HG03575 (cell line): ENCODE results near the gene BCAS3.
"Not testable (repeated sequence)": the region's sequence is repeated elsewhere in the genome, so short reads cannot be mapped to it uniquely, and the experiment has no call there.

Experiments used
- ATAC-seq: cut with Tn5 transposase; IDR thresholded peaks from one replicate; pipeline ENCODE4 v1.9.1; 2021; ENCODE audit not compliant: unreplicated experiment, insufficient number of reproducible peaks, low FRiP score; ENCODE audit errors: extremely low read depth

Gene BCAS3

DNA sequence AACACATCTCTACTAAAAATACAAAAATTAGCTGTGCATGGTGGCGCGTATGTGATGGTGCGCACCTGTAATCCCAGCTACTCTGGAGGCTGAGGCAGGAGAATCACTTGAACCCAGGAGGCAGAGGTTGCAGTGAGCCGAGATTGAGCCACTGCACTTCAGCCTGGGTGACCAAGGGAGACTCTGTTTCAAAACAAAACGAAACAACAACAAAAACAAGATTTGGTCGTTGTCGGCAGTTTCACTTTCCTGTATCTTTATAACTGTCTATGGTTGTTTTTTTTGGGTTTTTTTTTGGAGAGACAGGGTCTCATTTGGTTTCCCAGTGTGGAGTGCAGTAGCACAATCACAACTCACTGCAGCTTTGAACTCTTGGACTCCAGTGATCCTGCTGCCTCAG, 8.9 kb upstream of the BCAS3 start:
- not testable (repeated sequence) for ATAC-seq

DNA sequence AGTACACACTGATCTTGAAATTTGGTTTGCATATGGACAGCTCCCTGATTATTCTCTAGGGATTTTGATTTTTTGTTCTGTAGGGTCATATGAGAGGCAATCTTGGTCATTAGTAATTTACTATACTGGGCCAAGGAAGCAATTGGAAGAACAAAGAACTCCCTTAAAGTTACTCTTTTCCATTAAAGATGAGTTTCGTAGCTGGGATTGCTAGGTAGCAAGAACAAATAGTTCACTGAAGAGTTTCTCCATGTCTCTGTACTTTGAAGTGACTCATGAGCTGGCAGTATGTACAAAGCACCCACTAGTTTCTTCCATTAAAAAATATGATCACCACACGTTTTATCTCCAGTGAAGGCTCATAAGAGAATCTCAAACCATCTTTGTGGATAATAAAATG, 6.2 kb upstream of the BCAS3 start:
- ATAC-seq = no peak

DNA sequence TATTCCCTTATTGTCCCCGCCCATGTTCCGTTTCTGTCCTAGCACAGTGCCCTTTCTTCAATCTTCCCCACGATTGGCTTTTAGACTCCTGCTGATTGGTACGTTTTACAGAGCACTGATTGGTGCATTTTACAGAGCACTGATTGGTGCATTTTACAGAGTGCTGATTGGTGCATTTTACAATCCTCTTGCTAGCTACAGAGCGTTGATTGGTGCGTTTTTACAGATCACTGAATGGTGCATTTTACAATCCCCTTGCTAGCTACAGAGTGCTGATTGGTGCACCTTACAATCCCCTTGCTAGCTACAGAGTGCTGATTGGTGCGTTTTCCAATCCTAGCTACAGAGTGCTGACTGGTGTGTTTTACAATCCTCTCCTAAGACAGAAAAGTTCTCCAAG, 3.0 kb upstream of the BCAS3 start:
- not testable (repeated sequence) for ATAC-seq

DNA sequence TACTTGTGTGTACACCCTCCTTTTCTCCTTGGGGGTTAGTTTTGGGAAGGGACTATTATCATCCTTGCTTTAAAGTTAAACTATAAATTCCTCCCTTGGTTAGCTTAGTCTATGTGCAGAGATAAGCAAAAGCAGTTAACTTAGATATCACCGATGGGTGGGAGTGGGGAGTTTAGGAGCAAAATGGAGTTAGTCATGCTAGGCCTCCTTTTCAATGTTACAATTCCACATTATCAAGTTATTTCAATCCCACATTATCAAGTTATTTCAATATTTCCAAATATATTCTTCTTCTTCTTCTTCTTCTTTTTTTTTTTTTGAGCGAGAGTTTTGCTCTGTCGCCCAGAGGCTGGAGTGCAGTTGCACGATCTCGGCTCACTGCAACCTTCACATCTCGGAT, 1.7 kb upstream of the BCAS3 start:
- no peak for ATAC-seq

DNA sequence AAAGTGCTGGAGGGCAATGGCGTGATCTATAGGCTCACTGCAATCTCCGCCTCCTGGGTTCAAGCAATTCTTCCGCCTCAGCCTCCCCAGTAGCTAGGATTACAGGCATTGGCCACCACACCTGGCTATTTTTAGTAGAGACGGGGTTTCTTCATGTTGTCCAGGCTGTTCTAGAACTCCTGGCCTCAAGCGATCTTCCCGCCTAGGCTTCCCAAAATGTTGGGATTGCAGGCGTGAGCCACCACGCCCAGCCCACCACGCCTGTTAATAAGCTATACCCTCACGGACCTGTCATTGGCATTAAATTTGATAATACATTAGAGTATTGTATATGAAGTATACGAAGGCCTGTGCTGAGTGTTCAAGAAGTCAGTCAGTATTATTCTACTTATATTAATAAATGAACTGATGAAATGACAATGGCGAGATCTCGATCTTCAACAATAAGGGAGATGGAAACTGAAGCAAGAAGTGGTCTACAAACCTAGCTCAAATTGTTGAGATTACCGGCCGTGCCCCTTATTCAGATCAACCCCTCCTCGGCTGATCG, 818 bp upstream of the BCAS3 start:
- ATAC-seq = no peak

DNA sequence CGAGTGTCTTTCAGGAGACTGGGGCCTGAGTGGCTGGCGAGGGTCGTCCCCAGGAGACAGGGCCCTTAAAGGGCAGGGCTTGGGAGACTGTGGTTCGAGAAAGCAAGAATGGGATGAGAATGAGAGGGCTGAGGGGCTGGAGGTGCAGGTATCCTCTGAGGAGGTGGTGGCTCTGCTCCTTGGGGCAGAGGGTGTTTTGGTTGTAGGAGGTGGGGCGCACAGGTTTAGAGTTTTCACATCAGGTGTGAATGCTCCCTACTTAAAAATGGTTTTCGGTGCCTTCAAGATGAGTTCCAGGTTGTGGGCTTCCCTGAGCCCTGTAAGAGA, 430 bp downstream of the BCAS3 start:
- no peak for ATAC-seq

DNA sequence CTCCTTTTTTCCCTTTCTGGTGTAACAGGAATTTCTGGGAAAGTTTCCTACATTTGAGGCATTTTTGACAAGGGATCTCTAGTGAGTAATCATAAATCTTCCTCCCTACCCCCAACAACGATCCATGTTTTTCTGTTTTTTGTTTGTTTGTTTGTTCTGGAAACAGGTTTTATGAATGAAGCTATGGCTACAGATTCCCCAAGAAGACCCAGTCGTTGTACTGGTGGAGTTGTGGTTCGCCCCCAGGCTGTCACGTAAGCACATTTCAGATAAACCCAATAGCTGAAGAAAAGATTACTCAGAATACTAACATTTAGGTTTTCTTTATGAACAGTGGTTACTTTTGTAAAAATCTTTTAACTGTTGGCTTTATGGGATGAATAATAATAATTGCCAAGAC, 1.6 kb downstream of the BCAS3 start:
- no peak for ATAC-seq

DNA sequence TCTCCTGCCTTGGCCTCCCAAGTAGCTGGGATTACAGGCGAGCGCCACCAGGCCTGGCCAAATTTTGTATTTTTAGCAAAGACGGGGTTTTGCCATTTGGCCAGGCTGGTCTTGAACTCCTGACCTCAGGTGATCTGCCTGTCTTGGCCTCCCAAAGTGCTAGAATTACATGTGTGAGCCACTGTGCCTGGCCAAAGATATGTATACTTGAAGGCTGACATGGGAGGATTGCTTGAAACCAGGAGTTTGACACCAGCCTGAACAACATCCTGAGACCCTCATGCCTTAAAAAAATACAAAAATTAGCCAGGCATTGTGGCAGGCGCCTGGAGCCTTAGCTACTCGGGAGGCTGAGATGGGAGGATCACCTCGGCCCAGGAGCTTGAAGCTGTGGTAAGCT, 3.1 kb downstream of the BCAS3 start:
- ATAC-seq = no peak

DNA sequence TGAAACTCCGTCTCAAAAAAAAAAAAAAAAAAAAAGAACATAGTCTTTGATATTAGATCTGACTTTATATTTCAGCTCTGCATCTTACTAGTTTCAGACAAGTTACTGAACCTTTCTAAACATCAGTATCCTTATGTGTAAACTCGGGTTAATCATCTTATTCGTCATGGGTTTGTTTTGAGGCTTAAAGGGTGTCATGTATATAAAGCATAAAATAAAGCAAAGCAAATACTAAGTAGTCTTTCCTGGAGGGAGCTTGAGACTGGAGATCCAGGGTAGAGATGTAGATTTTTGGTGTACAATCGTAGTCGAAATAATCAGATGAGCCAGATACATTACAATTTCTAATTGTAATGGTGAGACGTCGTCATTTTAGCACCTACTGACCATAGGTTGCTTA, 7.8 kb downstream of the BCAS3 start:
- ATAC-seq = no peak

DNA sequence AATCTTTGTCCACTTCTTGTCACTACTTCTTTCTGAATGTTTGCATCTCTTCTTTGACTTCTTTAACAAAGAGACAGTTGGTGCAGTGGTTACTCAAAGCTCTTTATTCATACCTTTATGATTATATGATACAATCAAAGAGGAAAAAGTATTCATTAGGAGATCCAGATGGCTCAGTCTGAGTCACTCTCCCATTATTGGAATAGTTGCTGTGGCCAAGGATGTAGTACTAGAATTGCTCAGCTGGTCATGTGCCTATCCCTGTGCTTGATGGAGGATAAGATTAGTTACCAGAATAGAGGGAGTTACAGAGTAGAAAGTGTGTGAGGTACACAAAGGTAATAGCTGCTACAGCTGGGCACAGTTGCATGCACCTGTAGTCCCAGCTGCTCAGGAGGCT, 18.3 kb downstream of the BCAS3 start:
- no peak for ATAC-seq

DNA sequence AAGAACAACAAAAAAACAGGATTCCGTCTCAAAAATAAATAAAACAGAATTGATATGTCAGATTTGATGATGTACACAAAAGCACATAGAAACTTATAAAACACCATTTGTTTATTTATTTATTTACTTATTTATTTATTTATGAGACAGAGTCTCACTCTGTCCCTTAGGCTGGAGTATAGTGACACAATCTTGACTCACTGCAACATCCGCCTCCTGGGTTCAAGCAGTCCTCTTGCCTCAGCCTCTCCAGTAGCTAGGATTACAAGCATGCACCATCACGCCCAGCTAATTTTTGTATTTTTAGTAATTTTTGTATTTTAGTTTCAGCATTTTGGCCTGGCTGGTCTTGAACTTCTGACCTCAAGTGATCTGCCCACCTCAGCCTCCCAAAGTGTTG, 21.4 kb downstream of the BCAS3 start:
- ATAC-seq = no peak

DNA sequence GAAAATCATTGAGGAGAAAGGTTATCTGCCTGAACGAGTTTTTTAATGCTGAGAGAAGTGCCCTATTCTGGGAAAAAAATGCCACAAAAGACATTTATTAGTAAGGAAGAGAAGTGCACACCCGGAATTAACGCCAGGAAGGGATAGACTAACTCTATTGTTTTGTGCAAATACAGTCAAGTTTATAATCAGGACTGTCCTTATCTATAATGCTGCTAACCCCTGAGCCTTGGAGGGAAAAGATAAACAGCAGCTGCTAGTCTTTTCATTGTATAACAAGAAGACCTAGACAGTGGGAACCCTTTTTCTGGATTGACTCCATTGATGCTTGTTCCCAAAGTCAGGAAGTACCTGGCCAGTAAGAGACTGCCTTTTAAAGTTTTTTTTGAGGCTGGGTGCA, 26.5 kb downstream of the BCAS3 start:
- ATAC-seq = no peak

DNA sequence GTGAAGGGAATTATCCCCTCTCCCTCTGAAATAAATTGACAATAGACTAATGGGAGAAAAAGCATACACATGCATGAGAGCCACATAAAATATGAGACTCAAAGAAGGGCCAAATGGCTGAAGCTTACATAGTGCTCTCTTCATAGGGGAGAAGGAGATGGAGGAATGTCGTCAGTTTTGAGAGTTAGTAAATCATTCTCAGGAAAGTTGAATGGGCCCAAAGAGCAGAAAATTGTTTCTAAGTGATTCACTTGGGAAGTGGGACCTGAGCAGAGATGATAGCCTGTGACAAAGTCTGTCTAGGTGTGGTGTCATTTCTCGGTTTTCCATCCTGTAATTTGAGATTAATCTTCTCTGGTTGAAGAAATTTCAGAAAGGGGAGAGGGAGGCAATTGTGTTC, 35.0 kb downstream of the BCAS3 start:
- ATAC-seq = no peak

DNA sequence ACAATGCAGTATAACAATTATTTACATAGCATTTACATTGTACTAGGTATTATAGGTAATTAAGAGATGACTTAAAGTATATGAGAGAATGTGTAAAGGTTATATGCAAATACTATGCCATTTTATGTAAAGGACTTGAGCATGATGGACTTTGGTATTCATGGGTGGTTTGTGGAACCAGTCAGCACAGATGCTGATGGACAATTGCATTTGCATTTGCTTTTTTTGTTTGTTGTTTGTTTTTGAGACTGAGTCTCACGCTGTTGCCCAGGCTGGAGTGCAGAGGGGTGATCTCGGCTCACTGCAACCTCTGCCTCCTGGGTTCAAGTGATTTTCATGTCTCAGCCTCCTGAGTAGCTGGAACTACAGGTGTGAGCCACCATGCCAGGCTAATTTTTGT, 36.0 kb downstream of the BCAS3 start:
- ATAC-seq = no peak

DNA sequence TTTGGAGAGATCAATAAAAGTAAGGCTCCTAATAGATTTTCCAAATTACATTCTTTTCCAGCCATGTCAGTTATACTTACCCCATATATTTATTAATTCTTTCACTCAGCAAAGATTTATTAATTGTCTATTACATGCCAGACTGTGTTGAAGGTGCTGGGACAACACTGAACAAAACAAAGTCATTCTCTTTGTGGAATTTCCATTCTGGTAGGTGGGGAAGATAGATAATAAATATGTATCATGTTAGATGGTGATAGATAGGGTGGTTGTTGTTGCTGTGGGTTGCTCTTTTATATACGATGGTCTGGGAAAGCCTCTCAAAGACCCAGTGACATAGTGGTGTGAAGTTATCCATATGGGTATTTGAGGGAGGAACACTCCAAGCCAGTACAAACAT, 39.1 kb downstream of the BCAS3 start:
- ATAC-seq = no peak

DNA sequence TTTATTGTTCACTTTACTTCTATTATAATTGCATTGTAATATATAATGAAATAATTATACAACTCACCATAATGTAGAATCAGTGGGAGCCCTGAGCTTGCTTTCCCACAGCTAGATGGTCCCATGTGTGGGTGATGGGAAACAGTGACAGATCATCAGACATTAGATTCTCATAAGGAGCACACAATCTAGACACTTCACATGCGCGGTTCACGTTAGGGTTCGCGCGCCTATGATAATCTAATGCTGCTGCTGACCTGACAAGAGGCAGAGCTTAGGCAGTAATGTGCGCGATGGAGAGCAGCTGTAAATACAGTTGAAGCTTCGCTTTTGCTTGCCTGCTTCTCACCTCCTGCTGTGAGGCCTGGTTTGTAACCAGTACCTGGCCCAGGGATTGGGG, 40.2 kb downstream of the BCAS3 start:
- ATAC-seq = no peak

DNA sequence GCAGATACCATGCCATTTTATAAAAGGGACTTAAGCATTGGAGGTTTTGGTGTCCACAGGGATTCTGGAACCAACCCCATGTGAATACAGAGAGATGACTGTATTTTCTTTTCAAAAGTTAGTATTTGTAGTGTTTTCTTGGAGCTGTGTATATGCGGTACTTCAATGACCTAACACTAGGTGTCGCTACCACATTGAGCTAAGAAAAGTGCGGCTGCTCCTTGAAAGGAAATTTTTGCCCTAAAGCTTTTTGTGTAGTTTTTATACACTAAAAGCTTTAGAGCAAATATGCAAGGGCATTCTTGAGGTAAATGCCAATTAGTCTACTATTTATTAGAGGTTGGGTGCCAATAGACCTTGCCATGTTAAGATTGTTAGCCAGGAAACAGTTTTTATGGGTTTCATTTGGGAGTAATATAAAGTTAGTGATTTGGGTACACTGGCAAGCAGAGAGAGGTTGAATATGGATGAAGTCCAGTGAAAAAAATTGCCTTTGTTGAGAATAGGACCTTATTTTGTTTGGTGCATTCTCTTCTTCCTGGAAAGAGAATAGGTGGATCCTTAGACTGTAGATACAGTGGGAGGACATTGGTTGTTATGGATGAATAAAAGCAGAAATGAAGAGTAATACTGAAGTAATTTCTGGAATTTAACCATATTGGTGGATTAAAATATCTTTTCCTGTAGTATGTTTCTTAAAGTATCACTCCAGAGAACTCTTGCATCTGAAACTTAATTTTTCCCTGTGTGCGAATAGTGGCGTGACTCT, 43.3 kb downstream of the BCAS3 start:
- ATAC-seq = no peak

DNA sequence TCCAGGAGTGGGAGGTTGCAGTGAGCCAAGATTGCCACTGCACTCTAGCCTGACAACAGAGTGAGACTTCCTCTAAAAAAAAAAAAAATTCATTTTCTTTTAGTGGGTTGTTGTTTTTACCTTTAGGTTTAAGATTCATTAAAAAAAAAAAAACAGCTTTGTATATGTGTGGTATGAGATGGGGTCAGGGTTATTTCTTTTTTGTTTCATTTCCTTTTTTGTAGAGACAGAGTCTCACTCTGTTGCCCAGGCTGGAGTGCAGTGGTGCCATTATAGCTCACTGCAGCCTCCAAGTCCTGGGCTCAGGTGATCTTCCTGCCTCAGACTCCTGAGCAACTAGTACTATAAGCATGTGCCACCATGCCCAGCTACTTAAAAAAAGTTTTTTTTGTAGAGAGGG, 47.0 kb downstream of the BCAS3 start:
- no peak for ATAC-seq

DNA sequence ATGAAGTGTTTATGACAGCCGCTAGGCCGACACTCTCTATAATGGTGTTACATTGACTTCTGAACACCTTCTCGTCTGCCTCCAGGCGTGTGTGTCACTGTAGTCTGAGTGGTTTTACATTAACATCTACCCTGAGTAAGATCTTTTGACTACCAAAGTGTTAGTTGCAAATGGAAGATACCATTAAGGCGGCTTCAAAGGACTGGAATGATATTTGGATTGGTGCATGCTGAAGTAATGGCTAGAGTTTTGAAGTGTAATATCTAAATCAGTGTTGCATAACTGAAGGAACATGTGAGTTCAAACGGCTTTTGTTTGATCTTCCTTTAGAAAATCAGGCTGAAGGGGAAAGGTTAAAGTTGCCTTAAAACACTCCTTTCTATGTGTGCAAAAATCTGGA, 52.2 kb downstream of the BCAS3 start:
- no peak for ATAC-seq

DNA sequence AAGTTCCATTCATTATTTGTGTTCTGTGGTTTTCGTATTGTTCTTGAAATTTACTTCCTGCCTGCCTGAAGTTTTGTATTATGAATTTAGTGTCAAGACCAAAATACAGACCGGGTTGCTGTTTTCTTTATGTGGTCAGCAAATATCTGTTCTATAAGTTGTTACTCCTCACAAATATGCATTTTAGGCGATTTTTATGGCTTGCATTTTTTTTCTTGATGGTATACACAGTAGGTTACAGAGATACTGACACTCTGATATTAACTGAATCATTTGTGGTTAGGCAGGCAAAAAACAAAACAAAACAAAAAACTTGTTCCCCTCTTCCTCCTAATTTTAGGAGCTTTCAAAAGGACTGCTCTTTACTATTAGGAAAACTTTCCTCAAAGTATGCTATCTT, 52.6 kb downstream of the BCAS3 start:
- no peak for ATAC-seq

DNA sequence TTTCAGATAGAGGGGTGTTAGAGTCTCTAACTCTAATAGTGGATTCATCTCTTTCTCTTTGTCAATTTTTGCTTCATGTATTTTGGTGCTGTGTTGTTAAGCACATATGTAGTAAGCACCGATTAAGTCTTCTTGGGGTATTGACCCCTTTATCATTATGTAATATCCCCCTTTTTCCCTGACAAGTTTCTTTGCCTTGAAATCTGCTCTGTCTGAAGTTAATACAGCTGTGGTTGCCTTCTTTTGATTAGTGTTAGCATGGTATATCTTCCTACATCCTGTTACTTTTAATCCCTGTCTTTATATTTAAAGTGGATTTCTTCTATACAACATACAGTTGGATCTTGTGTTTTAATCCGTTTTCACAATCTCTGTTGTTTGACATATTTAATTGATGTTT, 60.6 kb downstream of the BCAS3 start:
- ATAC-seq = no peak
